Measurements from ENCODE around the gene C1orf167.

- TF ChIP-seq POLR2A (IDR thresholded peaks at IDR 0.05; ENCODE audit: low read depth, low read length) (no peak), TAF1 (IDR thresholded peaks at IDR 0.05; ENCODE audit: low read depth, low read length) (no peak), SPI1 (IDR thresholded peaks at IDR 0.05; ENCODE audit: low read depth, low read length) (no peak), POLR2AphosphoS5 (IDR thresholded peaks at IDR 0.05; ENCODE audit: low read depth, low read length) (no peak)
Measured at GRCh38 chr1:11833497-11833896, 71.5 kb downstream of the C1orf167 start.

Data from GM12891 (cell line).